Liver (tissue), 9 donors: ENCODE data around the gene TSKS. TPM values are rescaled to one million over a fixed set of nuclear protein-coding genes. Genes with fewer than 3 reads are reported as not detected.

Experiments
- DNase-seq: peaks from one replicate; pipeline ENCODE4 v3.0.0-alpha.2; 2017; ENCODE audit warnings: low spot score
- H3K27ac ChIP-seq, 2 donors: one replicate each; pipeline ENCODE4 v1.7.0; 2013; ENCODE audit warnings: inconsistent platforms in 2 of 2, low read length in 2 of 2, control low read depth in 1 of 2, low read depth in 1 of 2, mild to moderate bottlenecking in 1 of 2
- H3K27me3 ChIP-seq, 4 donors: one replicate each; pipeline versions ENCODE4 v1.6.1 to v1.7.0; 2013; ENCODE audit warnings: low read length in 3 of 4, inconsistent platforms in 1 of 4, mild to moderate bottlenecking in 1 of 4, moderate library complexity in 1 of 4; ENCODE audit not compliant: control insufficient read depth in 4 of 4, insufficient read depth in 4 of 4
- H3K36me3 ChIP-seq, 4 donors: one replicate each; pipeline versions ENCODE4 v1.6.1 to v1.7.0; 2013; ENCODE audit warnings: low read length in 3 of 4, mild to moderate bottlenecking in 3 of 4, low read depth in 1 of 4, moderate library complexity in 1 of 4; ENCODE audit not compliant: control insufficient read depth in 4 of 4, insufficient read depth in 3 of 4
- H3K4me1 ChIP-seq, 4 donors: one replicate each; pipeline versions ENCODE4 v1.6.1 to v1.7.0; 2013; ENCODE audit warnings: low read length in 3 of 4, mild to moderate bottlenecking in 3 of 4, moderate library complexity in 1 of 4; ENCODE audit not compliant: control insufficient read depth in 4 of 4, insufficient read depth in 4 of 4
- H3K4me3 ChIP-seq, 3 donors: one replicate each; pipeline versions ENCODE4 v1.6.1 to v1.7.0; 2013; ENCODE audit warnings: low read length in 3 of 3, control low read depth in 1 of 3, low read depth in 1 of 3, mild to moderate bottlenecking in 1 of 3
- H3K9ac ChIP-seq, 2 donors: one replicate each; pipeline ENCODE4 v1.7.0; 2013; ENCODE audit warnings: low read length in 2 of 2, mild to moderate bottlenecking in 2 of 2, moderate library complexity in 2 of 2, control low read depth in 1 of 2, low read depth in 1 of 2
- H3K9me3 ChIP-seq, 4 donors: one replicate each; pipeline versions ENCODE4 v1.6.1 to v1.7.0; 2013; ENCODE audit warnings: low read length in 3 of 4; ENCODE audit not compliant: control insufficient read depth in 4 of 4
- FOXA2 ChIP-seq: IDR thresholded peaks from 2 replicates; pipeline ENCODE4 v1.6.1; 2016; ENCODE audit warnings: antibody characterized with exemption
- GABPA ChIP-seq, 2 donors: IDR thresholded peaks in 1 of 2; conservative IDR thresholded peaks in 1 of 2; 2 replicates each; pipeline ENCODE4 v1.6.1; 2016; ENCODE audit warnings: antibody characterized with exemption in 2 of 2, mild to moderate bottlenecking in 1 of 2, moderate library complexity in 1 of 2
- HNF4G ChIP-seq: IDR thresholded peaks from 2 replicates; pipeline ENCODE4 v1.6.1; 2016; ENCODE audit warnings: antibody characterized with exemption
- JUND ChIP-seq, 2 donors: IDR thresholded peaks; 2 replicates each; pipeline ENCODE4 v1.6.1; 2016; ENCODE audit warnings: antibody characterized with exemption in 2 of 2
- MAX ChIP-seq: IDR thresholded peaks from 2 replicates; pipeline ENCODE4 v1.6.1; 2016; ENCODE audit warnings: antibody characterized with exemption
- NR2F2 ChIP-seq: IDR thresholded peaks from 2 replicates; pipeline ENCODE4 v1.6.1; 2016; ENCODE audit warnings: antibody characterized with exemption
- RXRA ChIP-seq, 2 donors: IDR thresholded peaks; 2 replicates each; pipeline ENCODE4 v1.6.1; 2017 to 2018; ENCODE audit warnings: antibody characterized with exemption in 2 of 2, mild to moderate bottlenecking in 1 of 2
- SP1 ChIP-seq: IDR thresholded peaks from 2 replicates; pipeline ENCODE4 v1.6.1; 2018; ENCODE audit warnings: antibody characterized with exemption, mild to moderate bottlenecking
- TAF1 ChIP-seq: conservative IDR thresholded peaks from 2 replicates; pipeline ENCODE4 v1.6.1; 2016; ENCODE audit warnings: antibody characterized with exemption, mild to moderate bottlenecking
- YY1 ChIP-seq: IDR thresholded peaks from 2 replicates; pipeline ENCODE4 v1.6.1; 2016; ENCODE audit warnings: antibody characterized with exemption, mild to moderate bottlenecking
- ZBTB33 ChIP-seq: IDR thresholded peaks from 2 replicates; pipeline ENCODE4 v1.6.1; 2016; ENCODE audit warnings: antibody characterized with exemption
- WGBS: extraction: QIAGEN DNeasy Blood & Tissue Kit; methylation state at CpG from one replicate; pipeline ENCODE4 v1.1.7; 2013; 5-methylcytosine and 5-hydroxymethylcytosine counted together
- polyA plus RNA-seq, 2 donors: library from polyadenylated mRNA; stranded (reverse) in 1 of 2; unstranded in 1 of 2; fragments of 200-250 nt in 1 of 2; fragments of >200 nt in 1 of 2; fragmentation: Nextera tagmentation in 1 of 2; extraction: Ambion mirVana in 1 of 2; gene quantifications; one replicate each; pipeline versions ENCODE4 v1.2.1 to v1.2.3, GENCODE V29; 2013 to 2015
- total RNA-seq, 2 donors: library from RNA; depleted of rRNA; stranded (reverse); fragments of >200 nt; gene quantifications; one replicate each; pipeline ENCODE4 v1.2.3, GENCODE V29; 2014
- TF ChIP-seq, protein P1 (sequence below): fragments of 150-350 bp; IDR thresholded peaks from 2 replicates; pipeline ENCODE4 v1.5.1; 2017; ENCODE audit warnings: improper control_type of control experiment, low read depth, low read length; ENCODE audit not compliant: missing input control
- TF ChIP-seq, protein P2 (sequence below): IDR thresholded peaks from 2 replicates; pipeline ENCODE4 v1.6.1; 2016; ENCODE audit warnings: antibody characterized with exemption, mild to moderate bottlenecking
- donor health status: healthy.
- donor health status: healthy.
- donor health status: healthy.
- donor health status: healthy.
- donor health status: healthy.

TSKS gene
- total and polyA plus RNA-seq, 4 donors: 0.07 to 0.61 (median 0.08) TPM; not detected in 1

DNA sequence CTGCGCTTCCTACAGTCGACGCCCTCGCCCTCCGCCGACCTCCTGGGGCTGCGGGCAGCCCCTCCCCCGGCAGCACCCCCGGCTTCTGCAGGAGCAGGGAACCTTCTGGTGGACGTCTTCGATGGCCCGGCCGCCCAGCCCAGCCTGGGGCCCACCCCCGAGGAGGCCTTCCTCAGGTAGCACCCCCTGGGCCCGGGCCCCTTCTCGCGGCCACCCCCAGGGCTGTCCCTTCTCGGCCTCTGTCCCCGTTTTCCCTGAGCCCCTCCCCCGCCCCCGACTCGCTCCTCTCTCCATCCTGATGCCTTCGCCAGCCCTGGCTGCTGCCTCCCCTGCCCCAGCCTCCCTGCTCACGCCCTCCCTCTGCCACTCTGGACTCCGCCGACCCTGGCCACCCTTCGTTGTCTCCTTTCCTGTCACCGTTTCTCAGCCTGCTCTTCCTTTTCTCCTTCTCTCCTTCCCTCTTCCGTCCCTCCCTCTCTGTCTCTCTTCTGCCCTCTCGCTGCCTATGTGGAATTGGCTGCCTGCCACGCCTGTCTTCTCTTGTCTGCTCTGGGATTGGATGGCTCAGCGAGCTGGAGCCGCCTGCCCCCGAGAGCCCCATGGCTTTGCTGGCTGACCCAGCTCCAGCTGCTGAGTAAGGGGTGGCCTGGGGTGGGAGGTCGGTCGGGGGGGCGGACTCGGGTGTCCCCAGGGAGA, 39.0 kb upstream of the TSKS start:
- no peak for TF ChIP-seq RXRA (IDR thresholded peaks at IDR 0.05)
- no peak for TF ChIP-seq MAX
- TF ChIP-seq HNF4G: no peak
- TF ChIP-seq GABPA (IDR thresholded peaks at IDR 0.05 in 1 of 2, conservative IDR thresholded peaks at IDR 0.05 in 1 of 2): no peak
- TF ChIP-seq, protein P1, sequence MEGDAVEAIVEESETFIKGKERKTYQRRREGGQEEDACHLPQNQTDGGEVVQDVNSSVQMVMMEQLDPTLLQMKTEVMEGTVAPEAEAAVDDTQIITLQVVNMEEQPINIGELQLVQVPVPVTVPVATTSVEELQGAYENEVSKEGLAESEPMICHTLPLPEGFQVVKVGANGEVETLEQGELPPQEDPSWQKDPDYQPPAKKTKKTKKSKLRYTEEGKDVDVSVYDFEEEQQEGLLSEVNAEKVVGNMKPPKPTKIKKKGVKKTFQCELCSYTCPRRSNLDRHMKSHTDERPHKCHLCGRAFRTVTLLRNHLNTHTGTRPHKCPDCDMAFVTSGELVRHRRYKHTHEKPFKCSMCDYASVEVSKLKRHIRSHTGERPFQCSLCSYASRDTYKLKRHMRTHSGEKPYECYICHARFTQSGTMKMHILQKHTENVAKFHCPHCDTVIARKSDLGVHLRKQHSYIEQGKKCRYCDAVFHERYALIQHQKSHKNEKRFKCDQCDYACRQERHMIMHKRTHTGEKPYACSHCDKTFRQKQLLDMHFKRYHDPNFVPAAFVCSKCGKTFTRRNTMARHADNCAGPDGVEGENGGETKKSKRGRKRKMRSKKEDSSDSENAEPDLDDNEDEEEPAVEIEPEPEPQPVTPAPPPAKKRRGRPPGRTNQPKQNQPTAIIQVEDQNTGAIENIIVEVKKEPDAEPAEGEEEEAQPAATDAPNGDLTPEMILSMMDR: no peak
- TF ChIP-seq NR2F2: no peak
- no peak for TF ChIP-seq FOXA2
- no peak for TF ChIP-seq JUND (IDR thresholded peaks at IDR 0.05)
- TF ChIP-seq TAF1: no peak
- TF ChIP-seq SP1: no peak
- TF ChIP-seq ZBTB33: no peak
- TF ChIP-seq, protein P2, sequence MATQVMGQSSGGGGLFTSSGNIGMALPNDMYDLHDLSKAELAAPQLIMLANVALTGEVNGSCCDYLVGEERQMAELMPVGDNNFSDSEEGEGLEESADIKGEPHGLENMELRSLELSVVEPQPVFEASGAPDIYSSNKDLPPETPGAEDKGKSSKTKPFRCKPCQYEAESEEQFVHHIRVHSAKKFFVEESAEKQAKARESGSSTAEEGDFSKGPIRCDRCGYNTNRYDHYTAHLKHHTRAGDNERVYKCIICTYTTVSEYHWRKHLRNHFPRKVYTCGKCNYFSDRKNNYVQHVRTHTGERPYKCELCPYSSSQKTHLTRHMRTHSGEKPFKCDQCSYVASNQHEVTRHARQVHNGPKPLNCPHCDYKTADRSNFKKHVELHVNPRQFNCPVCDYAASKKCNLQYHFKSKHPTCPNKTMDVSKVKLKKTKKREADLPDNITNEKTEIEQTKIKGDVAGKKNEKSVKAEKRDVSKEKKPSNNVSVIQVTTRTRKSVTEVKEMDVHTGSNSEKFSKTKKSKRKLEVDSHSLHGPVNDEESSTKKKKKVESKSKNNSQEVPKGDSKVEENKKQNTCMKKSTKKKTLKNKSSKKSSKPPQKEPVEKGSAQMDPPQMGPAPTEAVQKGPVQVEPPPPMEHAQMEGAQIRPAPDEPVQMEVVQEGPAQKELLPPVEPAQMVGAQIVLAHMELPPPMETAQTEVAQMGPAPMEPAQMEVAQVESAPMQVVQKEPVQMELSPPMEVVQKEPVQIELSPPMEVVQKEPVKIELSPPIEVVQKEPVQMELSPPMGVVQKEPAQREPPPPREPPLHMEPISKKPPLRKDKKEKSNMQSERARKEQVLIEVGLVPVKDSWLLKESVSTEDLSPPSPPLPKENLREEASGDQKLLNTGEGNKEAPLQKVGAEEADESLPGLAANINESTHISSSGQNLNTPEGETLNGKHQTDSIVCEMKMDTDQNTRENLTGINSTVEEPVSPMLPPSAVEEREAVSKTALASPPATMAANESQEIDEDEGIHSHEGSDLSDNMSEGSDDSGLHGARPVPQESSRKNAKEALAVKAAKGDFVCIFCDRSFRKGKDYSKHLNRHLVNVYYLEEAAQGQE: no peak
- no peak for TF ChIP-seq YY1
- Histone ChIP-seq H3K9me3 (no peaks in the 10 kb centered on the region), H3K4me1 (peaks cover 0 to 2% (median 0%) of the 10 kb centered on the region in 4 donors), H3K36me3 (peaks cover 26 to 75% (median 40%) of the 10 kb centered on the region in 4 donors), H3K27ac (peak overlapping the region in 1 of 2 donors; percentile 41), H3K4me3 (no peak overlapping the region), H3K27me3 (no peaks in the 10 kb centered on the region), H3K9ac (no peak overlapping the region)
- WGBS: 78% methylated on average over 37 of the region's 38 CpGs
- peak; percentile 64 for DNase-seq

GRCh38 chr19:49801401-49801888, 38.3 kb upstream of the TSKS start:
- peak overlapping the region in 1 of 2 donors; percentile 41 for H3K27ac ChIP-seq
- WGBS: 89% methylated on average over 32 of the region's 32 CpGs
- TF ChIP-seq GABPA (IDR thresholded peaks at IDR 0.05 in 1 of 2, conservative IDR thresholded peaks at IDR 0.05 in 1 of 2): no peak
- no peak for TF ChIP-seq SP1
- H3K9me3 ChIP-seq: no peaks in the 10 kb centered on the region
- H3K4me1 ChIP-seq: no peaks in the 10 kb centered on the region
- DNase-seq: no peak
- no peak overlapping the region for H3K9ac ChIP-seq
- H3K4me3 ChIP-seq: no peak overlapping the region
- H3K27me3 ChIP-seq: no peaks in the 10 kb centered on the region
- peaks cover 27 to 80% (median 44%) of the 10 kb centered on the region in 4 donors for H3K36me3 ChIP-seq
